Jurkat, Clone E6-1 (cell line): Measurements from ENCODE around the gene ARHGEF9.

Experiments used
- DNase-seq: peaks from one replicate; pipeline ENCODE4 v3.0.0-alpha.2; 2011; ENCODE audit warnings: low read depth, low spot score
- H3K4me3 ChIP-seq: 2 replicates; pipeline ENCODE4 v1.5.1; 2011; ENCODE audit warnings: mild to moderate bottlenecking, low read length, control low read depth, moderate library complexity

The ARHGEF9 gene

DNA sequence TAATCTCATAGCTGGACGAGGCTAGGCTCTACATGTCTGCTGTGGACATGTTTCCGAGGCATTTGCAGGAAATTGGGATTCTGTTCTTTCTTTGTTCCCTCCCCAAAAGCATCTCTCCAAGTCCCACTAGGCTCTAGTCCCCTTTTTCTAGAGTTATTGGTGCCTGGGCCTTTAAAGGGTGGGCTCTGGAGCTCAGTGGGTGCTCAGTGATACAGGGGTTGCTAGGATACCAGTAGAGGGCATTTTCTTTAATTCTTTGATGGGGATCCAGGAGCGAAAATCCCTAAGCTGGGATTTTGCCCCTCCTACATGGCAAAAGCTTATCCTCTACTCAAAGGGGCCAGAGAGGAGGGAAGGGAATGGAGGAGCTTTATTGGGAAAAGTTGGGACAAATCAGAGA, 34.2 kb downstream of the ARHGEF9 start:
- no peak for DNase-seq

DNA sequence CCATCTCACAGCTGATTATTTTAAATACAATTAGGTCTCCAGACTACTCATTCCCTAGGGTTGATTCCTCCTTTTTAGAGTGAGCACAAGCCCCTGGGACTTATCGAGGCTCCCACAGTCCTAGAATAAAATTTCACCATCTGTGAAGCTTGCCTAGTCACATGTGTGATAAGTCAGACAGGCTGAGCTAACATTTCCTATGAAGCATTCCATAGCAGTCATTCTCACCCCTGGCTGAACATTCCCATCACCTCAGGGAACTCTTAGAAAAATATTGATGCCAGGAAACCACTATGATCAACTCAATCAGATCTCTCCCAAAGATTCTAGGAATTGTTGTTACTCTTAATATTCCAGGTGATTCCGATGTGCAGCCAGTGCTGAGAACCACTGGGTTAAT, 37.7 kb downstream of the ARHGEF9 start:
- H3K4me3 ChIP-seq: no peak overlapping the region
- DNase-seq: no peak

More for the DNA sequence above, 34.2 kb downstream of the ARHGEF9 start:
- H3K4me3 ChIP-seq: no peak overlapping the region

DNA sequence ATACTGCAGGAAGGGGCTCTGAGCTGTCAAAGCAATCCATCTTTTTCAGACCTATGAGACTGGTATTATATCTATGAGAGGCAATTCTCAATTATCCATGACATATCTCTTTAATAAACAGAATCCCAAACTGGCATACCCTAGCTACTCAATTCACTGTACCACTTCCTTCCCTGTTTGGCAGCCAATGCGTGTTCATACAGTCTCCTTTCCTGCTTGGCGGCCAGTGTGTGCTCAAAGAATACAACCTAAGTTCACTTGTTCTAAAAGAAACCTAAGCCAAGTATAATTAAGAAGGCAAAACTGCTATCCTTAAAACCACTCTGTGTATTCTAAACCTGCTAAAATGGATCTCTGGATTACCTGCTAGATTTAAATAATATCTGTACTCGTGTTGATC, 38.3 kb downstream of the ARHGEF9 start:
- H3K4me3 ChIP-seq: no peak overlapping the region
- DNase-seq: no peak

DNA sequence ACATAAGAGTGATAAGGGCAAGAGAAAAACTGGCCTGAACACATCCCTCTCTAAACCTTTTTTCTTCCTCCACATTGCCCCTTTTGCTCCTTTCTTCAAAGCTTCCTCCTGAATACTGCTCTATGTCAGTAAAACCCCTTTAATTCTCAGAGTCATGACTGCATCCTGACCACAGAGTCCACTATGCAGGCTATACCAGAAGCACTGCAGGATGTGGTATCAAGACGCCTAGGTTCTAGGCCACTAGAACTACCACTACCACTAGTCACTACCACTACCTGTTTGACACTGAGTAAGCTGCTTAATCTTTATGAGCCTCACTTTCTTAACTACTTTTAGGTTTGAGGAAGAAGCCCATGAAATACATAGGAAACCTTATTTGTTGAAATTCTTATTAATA, 38.7 kb downstream of the ARHGEF9 start:
- DNase-seq: peak; percentile 65
- no peak overlapping the region for H3K4me3 ChIP-seq

- no peak overlapping the region for H3K4me3 ChIP-seq
- DNase-seq: no peak
These were observed 40.1 kb downstream of the ARHGEF9 start for GRCh38 chrX:63744850-63745394.

DNA sequence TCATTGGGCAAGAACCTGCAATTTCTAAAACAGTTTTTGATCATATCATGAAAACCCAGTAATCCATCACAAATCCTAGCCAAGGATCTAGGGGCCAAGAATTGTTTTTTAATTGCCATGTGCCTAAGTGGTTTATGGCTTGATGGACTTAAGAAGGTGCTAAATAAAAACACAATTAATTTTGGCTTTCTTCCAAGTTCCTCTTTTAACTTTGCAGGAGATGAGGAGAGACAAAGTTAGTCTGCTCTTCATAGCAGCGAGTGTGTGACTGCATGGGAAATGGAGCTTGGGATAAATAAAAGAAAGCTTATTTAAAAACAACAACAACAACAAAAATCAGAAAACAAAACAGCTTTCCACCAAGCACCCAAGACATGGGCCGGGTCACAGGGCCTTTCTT, 41.4 kb downstream of the ARHGEF9 start:
- no peak overlapping the region for H3K4me3 ChIP-seq
- DNase-seq: no peak

- no peak for DNase-seq
- H3K4me3 ChIP-seq: no peak overlapping the region
These were observed 44.6 kb downstream of the ARHGEF9 start for GRCh38 chrX:63740382-63740781.

DNA sequence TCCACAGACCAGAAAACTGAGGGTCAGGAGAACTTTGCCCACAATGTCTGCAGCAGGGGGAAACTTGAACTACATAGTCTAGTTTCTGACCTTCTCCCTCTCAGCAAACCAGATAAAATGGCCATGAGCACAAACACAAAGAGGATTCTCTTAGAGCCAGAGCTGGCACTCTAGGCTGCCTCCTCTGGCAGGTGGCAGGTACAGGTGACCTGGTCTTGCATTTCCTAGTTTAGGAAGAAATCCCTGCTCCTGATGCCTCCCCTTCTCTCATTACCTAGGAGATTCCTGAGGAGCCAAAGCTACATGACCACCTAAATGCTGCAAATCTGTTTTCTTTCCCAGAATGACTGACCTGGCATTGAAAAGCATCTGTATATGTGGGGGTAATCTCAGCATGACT, 45.1 kb downstream of the ARHGEF9 start:
- no peak for DNase-seq
- no peak overlapping the region for H3K4me3 ChIP-seq

DNA sequence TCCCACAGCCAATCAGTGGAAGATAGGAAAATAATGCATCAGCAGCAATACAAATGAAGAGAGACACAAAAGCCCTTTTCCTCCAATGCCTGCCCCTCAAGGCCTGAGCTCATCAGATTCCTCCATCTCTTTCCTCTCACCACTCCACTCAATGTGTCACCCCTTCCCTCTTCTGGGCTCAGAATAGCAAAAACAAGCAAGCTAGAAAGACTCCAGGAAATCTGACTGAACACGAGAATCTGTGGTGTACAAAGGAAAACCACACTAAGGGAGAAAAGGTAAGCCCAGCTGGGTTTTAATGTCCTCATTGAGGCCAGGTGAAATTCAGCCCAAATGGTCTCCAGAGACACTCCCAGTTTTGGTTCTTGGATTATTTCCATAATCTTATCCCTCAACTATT, 46.3 kb downstream of the ARHGEF9 start:
- no peak overlapping the region for H3K4me3 ChIP-seq
- no peak for DNase-seq

DNA sequence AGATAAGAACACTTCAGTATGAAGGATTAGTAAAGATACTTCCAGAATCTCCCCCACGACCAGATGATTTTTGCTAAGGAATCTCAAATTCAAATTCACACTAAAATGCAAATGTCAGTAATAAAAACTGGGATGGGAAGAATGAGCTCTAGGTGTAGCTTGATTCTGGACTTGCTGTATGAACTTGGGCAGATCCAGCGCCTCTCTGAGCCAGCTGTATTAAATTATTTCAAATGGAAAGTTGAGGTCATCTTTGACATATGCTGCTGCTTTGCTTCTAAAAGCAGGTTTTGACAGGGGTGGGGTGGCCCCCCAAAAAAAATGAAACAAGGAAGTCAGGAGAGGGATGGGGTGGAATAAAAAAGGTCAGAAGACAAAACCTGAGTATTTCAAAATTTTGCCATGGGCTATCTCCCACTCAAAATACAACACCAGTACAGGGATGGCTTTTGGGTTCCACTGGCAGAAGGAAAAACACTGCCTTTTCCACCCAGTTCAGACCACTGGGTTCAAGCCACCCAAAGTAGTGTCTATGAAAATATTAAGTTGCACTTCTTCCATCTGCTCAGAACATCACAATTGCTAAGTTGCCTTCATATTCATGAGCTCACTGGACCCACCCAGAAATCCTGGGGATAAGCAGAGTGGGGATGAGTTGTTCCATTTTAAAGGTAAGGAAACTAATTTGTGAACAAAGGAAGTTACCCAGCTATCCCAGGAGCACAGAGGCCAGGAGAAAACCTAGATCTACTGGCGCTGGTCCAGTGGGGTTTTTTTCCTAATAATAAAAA, 47.7 kb downstream of the ARHGEF9 start:
- DNase-seq: no peak
- no peak overlapping the region for H3K4me3 ChIP-seq

DNA sequence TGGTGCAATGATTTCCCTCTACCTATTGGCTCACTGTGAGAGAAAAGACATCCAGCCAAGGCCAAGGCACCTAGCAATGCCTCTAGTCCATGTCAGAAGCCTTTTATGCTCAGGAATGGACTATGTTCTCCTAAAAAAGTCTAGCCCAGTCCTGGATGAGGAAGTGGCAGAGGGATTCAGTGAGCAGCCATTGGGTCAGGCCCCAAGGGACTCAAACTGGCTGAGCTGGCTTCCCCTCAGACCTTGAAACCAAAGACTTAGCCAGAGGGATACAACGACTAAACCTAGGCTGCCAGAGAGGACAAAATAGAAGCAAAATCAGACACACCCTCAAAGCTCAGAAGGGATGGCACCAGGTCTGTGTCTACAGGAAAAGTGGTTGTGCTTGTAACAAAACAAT, 49.1 kb downstream of the ARHGEF9 start:
- DNase-seq: no peak
- no peak overlapping the region for H3K4me3 ChIP-seq

- no peak overlapping the region for H3K4me3 ChIP-seq
- no peak for DNase-seq
These were observed 64.7 kb downstream of the ARHGEF9 start for GRCh38 chrX:63720293-63720692.

GRCh38 chrX:63719633-63720032, 65.4 kb downstream of the ARHGEF9 start:
- no peak overlapping the region for H3K4me3 ChIP-seq
- DNase-seq: no peak

DNA sequence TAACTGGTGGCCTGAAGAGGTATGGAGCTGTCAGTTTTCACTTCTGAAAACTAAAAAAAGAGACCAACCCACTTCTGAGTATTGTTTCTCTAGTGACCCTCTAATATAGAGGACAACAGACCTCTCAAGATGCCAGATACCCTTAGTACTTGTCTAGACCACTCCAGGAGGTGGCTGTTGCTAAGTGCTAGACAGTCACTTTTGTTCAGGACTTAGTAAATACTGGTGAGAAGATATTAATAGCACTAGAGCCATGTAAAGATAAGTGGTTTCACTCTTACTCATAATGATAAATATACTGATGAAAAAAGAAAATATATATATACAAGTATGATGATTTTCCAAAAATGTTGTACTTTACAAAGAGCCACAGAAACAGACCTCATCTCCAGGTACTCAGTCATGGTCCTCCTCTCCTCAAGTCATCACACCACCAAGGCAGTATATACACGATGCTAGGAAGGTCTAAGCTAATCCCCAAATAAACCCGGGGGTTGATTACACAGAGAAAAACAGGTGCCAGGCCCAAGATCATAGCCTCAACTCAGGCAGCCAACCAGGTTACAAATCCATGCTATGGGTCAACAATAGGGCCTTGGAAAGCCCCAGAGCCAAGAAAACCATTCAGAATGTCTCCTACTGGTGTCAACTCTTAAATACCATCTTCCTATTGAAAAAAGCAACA, 66.9 kb downstream of the ARHGEF9 start:
- H3K4me3 ChIP-seq: no peak overlapping the region
- no peak for DNase-seq

- no peak overlapping the region for H3K4me3 ChIP-seq
- DNase-seq: no peak
These were observed 71.5 kb downstream of the ARHGEF9 start for GRCh38 chrX:63713526-63713925.

DNA sequence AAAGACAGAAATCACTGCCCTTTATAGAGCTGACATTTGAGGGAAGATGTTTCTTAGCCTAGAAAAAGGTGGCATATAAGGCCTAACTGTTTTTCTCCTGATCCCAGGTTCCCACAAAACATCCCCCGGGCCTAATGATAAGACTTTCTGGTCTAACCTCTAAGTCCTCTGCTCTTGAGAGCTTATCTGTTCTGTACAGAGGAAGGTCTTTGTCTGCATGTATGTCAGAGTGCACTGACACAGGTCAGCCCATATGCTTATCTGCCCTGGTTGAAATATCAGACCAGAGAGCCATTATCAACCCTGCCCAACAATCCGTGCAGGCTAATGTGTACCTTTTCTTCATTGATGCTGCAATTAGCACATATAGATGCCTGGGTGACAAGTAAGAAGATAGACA, 76.2 kb downstream of the ARHGEF9 start:
- no peak for DNase-seq
- H3K4me3 ChIP-seq: no peak overlapping the region

GRCh38 chrX:63702556-63702955, 82.5 kb downstream of the ARHGEF9 start:
- no peak for DNase-seq

DNA sequence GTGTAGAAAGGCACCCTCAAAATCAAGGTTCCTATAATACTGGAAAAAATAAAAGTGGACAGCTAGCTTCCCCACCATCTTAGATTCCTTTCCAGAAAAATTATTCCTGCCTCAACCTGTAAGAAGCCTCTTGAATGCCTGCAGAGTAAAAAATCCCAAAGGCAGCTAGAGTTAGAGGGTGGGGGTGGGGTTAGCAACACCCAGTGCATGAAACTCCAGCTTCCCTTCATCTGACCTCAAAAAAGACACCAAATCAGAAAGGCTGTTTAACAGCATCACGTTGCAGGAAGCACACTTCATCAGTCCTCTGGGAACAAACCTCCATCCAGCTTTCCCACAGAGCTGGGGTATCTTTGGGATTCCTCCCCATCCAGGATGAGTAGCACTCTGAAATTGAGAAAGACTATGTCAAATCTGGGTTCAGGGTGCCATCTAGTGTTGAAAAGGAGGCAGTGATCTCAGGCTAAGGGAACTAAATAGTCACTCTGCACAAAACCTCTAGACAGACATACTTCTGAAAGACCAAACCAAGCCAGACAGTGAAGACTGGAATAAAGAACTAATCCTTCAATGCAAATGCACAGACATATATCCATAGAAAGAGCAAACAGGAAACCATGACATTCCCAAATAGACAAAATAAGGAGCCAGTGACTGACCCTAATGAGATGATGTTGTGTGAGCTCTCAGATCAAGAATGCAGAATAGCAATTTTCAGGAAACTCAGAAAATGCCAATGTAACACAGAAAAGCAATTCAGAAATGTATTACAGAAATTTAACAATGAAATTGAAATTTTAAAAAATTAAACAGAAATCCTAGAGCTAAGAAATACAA, 97.9 kb downstream of the ARHGEF9 start:
- DNase-seq: peak; percentile 8
- no peak overlapping the region for H3K4me3 ChIP-seq

More at GRCh38 chrX:63702556-63702955, 82.5 kb downstream of the ARHGEF9 start:
- H3K4me3 ChIP-seq: no peak overlapping the region

GRCh38 chrX:63680423-63680822, 104.6 kb downstream of the ARHGEF9 start:
- no peak for DNase-seq

DNA sequence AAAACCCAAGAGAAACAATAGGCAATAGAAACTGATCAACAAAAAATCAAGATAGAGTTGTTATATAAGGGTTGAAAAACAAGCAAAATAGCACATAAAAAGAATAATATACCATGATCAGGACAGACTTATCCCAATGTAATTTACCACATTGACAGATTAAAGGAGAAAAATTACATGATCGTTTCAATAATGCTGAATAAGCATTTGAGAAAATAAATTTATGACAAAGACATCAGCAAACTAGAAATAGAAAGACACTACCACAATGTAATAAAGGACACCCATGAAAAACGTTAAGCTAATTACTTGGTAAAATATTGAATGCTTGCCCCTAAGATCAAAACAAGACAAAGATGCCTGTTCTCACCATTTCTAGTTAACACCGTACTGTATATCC, 105.6 kb downstream of the ARHGEF9 start:
- no peak for DNase-seq
- H3K4me3 ChIP-seq: no peak overlapping the region

More at GRCh38 chrX:63680423-63680822, 104.6 kb downstream of the ARHGEF9 start:
- H3K4me3 ChIP-seq: no peak overlapping the region
